Common myeloid progenitor, CD34-positive (primary cell): ENCODE data around the gene DCAF15.
"Not testable (repeated sequence)": the region's sequence is repeated elsewhere in the genome, so short reads cannot be mapped to it uniquely, and the experiment has no call there.

Experiments used
- CTCF ChIA-PET: fragments of 350-600 bp; sonication (Branson Sonifier 250); formaldehyde crosslinking; loops from one replicate; lab custom pipeline; 2021; ENCODE audit warnings: antibody characterized with exemption; lab: Charles Lee
- POLR2A ChIA-PET: fragments of 350-600 bp; sonication (Branson Sonifier 250); formaldehyde crosslinking; loops from one replicate; lab custom pipeline; 2021; ENCODE audit warnings: antibody characterized with exemption; lab: Charles Lee
- DNase-seq, 3 donors: peaks; one replicate each; pipeline versions ENCODE4 v3.0.0 to v3.0.0-alpha.2; 2013
- H3K27ac ChIP-seq, 2 experiments: 1 replicate in 1 of 2; 2 replicates in 1 of 2; pipeline ENCODE4 v1.7.0; 2013; ENCODE audit warnings: inconsistent platforms in 2 of 2, low read length in 2 of 2, mild to moderate bottlenecking in 2 of 2, low read depth in 1 of 2, moderate library complexity in 1 of 2; ENCODE audit not compliant: severe bottlenecking in 2 of 2, insufficient read depth in 1 of 2, poor library complexity in 1 of 2
- H3K27me3 ChIP-seq, 5 experiments: replicated peaks in 2 of 5; 1 replicate in 3 of 5; 2 replicates in 2 of 5; pipeline versions ENCODE4 v1.6.1 to v1.7.0; 2013; ENCODE audit warnings: low read length in 4 of 5, mild to moderate bottlenecking in 2 of 5, moderate library complexity in 2 of 5, inconsistent platforms in 1 of 5; ENCODE audit not compliant: insufficient read depth in 5 of 5, control insufficient read depth in 4 of 5
- H3K36me3 ChIP-seq, 4 experiments: 1 replicate in 2 of 4; 2 replicates in 2 of 4; pipeline versions ENCODE4 v1.6.1 to v1.7.0; 2013; ENCODE audit warnings: low read length in 3 of 4, control low read depth in 1 of 4, mild to moderate bottlenecking in 1 of 4; ENCODE audit not compliant: control insufficient read depth in 4 of 4, insufficient read depth in 4 of 4
- H3K4me1 ChIP-seq, 4 experiments: 1 replicate in 3 of 4; 2 replicates in 1 of 4; pipeline versions ENCODE4 v1.6.1 to v1.7.1; 2013; ENCODE audit warnings: low read length in 3 of 4, mild to moderate bottlenecking in 3 of 4, control low read depth in 1 of 4, inconsistent platforms in 1 of 4, moderate library complexity in 1 of 4; ENCODE audit not compliant: control insufficient read depth in 4 of 4, insufficient read depth in 4 of 4; ENCODE audit errors: control extremely low read depth in 1 of 4
- H3K4me3 ChIP-seq, 7 experiments: 1 replicate in 4 of 7; 2 replicates in 3 of 7; pipeline versions ENCODE4 v1.5.1 to v1.7.0; 2013; ENCODE audit warnings: mild to moderate bottlenecking in 7 of 7, low read length in 6 of 7, moderate library complexity in 6 of 7, inconsistent platforms in 2 of 7, low read depth in 2 of 7, control low read depth in 1 of 7; ENCODE audit not compliant: insufficient read depth in 4 of 7, control insufficient read depth in 1 of 7; ENCODE audit errors: extremely low read depth in 1 of 7
- H3K9me3 ChIP-seq, 5 experiments: 1 replicate in 4 of 5; 2 replicates in 1 of 5; pipeline versions ENCODE4 v1.6.1 to v1.7.1; 2013; ENCODE audit warnings: low read length in 4 of 5, mild to moderate bottlenecking in 2 of 5, inconsistent platforms in 1 of 5, low read depth in 1 of 5, moderate library complexity in 1 of 5; ENCODE audit not compliant: control insufficient read depth in 4 of 5, insufficient read depth in 2 of 5; ENCODE audit errors: control extremely low read depth in 1 of 5
- WGBS: methylation state at CpG from one replicate; pipeline ENCODE4 v1.1.5; 2013; ENCODE audit not compliant: insufficient coverage; 5-methylcytosine and 5-hydroxymethylcytosine counted together

Gene DCAF15

GRCh38 chr19:13920940-13921747, 31.2 kb upstream of the DCAF15 start:
- Histone ChIP-seq H3K27me3 (no peaks in the 10 kb centered on the region), H3K4me3 (no peak overlapping the region), H3K4me1 (no peaks in the 10 kb centered on the region), H3K27ac (peak overlapping the region in 1 of 2 experiments; percentile 6), H3K36me3 (peaks cover 13 to 59% (median 44%) of the 10 kb centered on the region in 4 experiments), H3K9me3 (peaks cover 0 to 8% (median 5%) of the 10 kb centered on the region in 5 experiments)
- WGBS: 100% methylated on average over 2 of the region's 2 CpGs
- POLR2A ChIA-PET: no interaction called here
- DNase-seq: peak; percentile 42 to 71 (median 67)
- CTCF ChIA-PET: interaction anchor here (0.8 to 1.6 kb wide), 3 partner anchors 9 to 42 kb away, joined by 3 to 4 read pairs (median 4); partner anchors contain the start of gene BRME1

- DNase-seq, H3K4me1 ChIP-seq, H3K4me3 ChIP-seq, H3K27me3 ChIP-seq, H3K27ac ChIP-seq, H3K9me3 ChIP-seq: not testable (repeated sequence)
- WGBS: 100% methylated on average over 3 of the region's 6 CpGs
- H3K36me3 ChIP-seq: peaks cover 13 to 69% (median 50%) of the 10 kb centered on the region in 4 experiments
- ChIA-PET POLR2A (interaction anchor here (0.6 kb wide), 1 partner anchor 61 kb away, joined by 3 read pairs; no protein-coding TSS in a partner anchor), CTCF (interaction anchor here (0.8 to 1.6 kb wide), 4 partner anchors 10 to 43 kb away, joined by 3 to 5 read pairs (median 4); partner anchors contain the start of gene BRME1)
These were observed 30.2 kb upstream of the DCAF15 start for GRCh38 chr19:13922118-13922517.

GRCh38 chr19:13923194-13923987, 28.9 kb upstream of the DCAF15 start:
- Histone ChIP-seq H3K27ac (no peak overlapping the region), H3K36me3 (peaks cover 16 to 72% (median 53%) of the 10 kb centered on the region in 4 experiments), H3K27me3 (no peaks in the 10 kb centered on the region), H3K4me3 (no peak overlapping the region), H3K9me3 (peaks cover 0 to 8% (median 5%) of the 10 kb centered on the region in 5 experiments), H3K4me1 (no peaks in the 10 kb centered on the region)
- CTCF ChIA-PET: interaction anchor here (0.6 to 1.6 kb wide), 2 partner anchors 10 to 118 kb away, joined by 3 to 5 read pairs; no protein-coding TSS in a partner anchor
- POLR2A ChIA-PET: no interaction called here
- no peak for DNase-seq
- WGBS: 96% methylated on average over 23 of the region's 28 CpGs

DNA sequence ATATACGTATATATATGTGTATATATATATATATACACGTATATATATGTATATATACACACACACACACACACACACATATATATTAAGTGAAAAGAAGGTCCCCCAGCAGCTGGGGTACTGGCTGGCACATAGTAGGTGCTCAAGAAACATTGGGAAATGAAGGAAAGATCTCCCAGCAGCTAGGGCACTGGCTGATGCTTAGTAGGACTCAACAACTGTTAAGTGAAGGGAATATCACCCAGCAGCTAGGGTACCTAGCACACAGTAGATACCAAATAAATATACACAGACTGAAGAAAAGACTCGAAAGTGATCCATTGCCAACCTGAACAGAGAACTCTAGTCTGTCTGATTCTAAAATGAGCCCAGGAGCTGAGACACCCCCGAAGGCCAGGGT, 26.3 kb upstream of the DCAF15 start:
- H3K27ac ChIP-seq: no peak overlapping the region
- 83% methylated on average over 1 of the region's 4 CpGs for WGBS
- H3K9me3 ChIP-seq: peaks cover 0 to 2% (median 0%) of the 10 kb centered on the region in 5 experiments
- H3K27me3 ChIP-seq: no peaks in the 10 kb centered on the region
- POLR2A ChIA-PET: interaction anchor here (0.6 kb wide), 1 partner anchor 214 kb away, joined by 4 read pairs; no protein-coding TSS in a partner anchor
- H3K4me1 ChIP-seq: no peaks in the 10 kb centered on the region
- H3K36me3 ChIP-seq: peaks cover 9 to 61% (median 42%) of the 10 kb centered on the region in 4 experiments
- no peak for DNase-seq
- H3K4me3 ChIP-seq: no peak overlapping the region
- CTCF ChIA-PET: interaction anchor here (0.6 to 2.3 kb wide), 3 partner anchors 8 to 1414 kb away, joined by 3 to 7 read pairs (median 3); no protein-coding TSS in a partner anchor

DNA sequence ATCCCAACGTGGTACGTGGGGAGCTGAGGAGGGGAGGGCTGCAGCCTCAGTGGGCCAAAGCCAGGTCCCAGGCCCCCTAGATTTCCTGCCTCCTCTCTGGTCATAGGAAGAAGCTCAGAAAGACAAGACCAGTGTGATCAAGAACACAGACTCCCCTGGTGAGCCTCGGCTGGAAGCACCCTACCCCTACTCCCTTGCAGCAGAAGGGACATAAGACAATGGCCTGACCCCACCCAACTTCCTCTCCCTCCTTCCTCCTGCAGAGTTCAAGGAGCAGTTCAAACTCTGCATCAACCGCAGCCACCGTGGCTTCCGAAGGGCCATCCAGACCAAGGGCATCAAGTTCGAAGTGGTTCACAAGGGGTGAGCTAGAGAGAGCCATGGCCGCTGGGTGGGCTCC, 25.6 kb upstream of the DCAF15 start:
- Histone ChIP-seq H3K9me3 (no peaks in the 10 kb centered on the region), H3K27me3 (no peaks in the 10 kb centered on the region), H3K36me3 (peaks cover 8 to 59% (median 39%) of the 10 kb centered on the region in 4 experiments), H3K4me3 (no peak overlapping the region), H3K4me1 (no peaks in the 10 kb centered on the region), H3K27ac (no peak overlapping the region)
- 89% methylated on average over 3 of the region's 8 CpGs for WGBS
- POLR2A ChIA-PET: no interaction called here
- CTCF ChIA-PET: interaction anchor here (2.3 kb wide), 1 partner anchor 10 kb away, joined by 7 read pairs; no protein-coding TSS in a partner anchor
- no peak for DNase-seq

- no peaks in the 10 kb centered on the region for H3K4me1 ChIP-seq
- no peak for DNase-seq
- H3K27ac ChIP-seq: no peak overlapping the region
- H3K36me3 ChIP-seq: peaks cover 3 to 44% (median 24%) of the 10 kb centered on the region in 4 experiments
- H3K4me3 ChIP-seq: no peak overlapping the region
- ChIA-PET POLR2A (no interaction called here), CTCF (interaction anchor here (0.8 kb wide), 1 partner anchor 9 kb away, joined by 3 read pairs; no protein-coding TSS in a partner anchor)
- no peaks in the 10 kb centered on the region for H3K9me3 ChIP-seq
- 91% methylated on average over 6 of the region's 12 CpGs for WGBS
- H3K27me3 ChIP-seq: no peaks in the 10 kb centered on the region
These were observed 23.0 kb upstream of the DCAF15 start for GRCh38 chr19:13929340-13929739.
